GM21381 (cell line): ENCODE data around the gene EFCAB11.
"Not testable (repeated sequence)": the region's sequence is repeated elsewhere in the genome, so short reads cannot be mapped to it uniquely, and the experiment has no call there.

ENCODE experiments used
- ATAC-seq: cut with Tn5 transposase; IDR thresholded peaks from one replicate; pipeline ENCODE4 v1.9.1; 2021; ENCODE audit warnings: mild to moderate bottlenecking, moderate library complexity; ENCODE audit not compliant: unreplicated experiment

Gene EFCAB11

DNA sequence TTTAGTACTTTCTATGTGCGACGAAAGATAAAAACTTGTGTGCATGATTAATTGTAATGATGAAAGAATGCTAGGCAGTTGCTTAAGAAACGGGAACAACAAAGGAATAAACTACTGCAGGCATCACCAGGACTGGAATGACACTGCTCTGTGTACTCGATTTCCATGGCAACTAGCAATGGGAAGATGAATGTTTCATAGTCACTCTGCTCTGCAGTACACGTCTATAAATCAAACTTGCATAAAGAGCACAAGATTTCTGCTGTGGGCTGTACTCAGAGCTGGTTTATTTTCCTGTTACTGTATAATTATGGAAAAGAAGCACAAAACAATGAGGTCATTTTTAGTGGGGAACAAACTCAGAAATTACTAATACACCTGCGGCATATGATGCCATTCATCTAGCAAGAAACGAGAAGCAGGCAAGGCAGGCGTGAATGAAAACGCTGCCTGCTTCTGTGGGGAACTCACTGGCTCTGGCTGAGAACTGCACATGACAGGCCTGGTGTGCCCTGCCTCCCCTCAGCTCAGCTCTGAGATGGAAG is 41.8 kb downstream of the EFCAB11 start:
- no peak for ATAC-seq

DNA sequence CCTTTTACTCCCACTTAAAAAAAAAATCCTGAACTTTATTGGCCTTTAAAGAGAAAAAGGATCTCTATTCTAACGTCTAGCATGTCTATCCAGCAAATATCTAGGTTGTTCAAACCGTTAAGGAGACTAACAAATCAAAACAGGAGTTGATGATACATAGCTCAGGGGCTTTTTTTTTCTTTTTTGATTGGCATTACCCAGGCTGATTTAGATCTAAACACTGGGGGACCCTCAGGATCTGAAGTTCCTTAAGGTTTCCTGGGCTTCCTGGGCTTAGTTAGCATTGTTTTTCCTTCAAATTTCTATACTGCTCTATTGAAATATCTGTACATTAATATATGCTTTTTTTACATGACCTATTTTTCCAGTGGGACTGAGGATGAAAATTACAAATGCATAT is 42.3 kb downstream of the EFCAB11 start:
- ATAC-seq = no peak

DNA sequence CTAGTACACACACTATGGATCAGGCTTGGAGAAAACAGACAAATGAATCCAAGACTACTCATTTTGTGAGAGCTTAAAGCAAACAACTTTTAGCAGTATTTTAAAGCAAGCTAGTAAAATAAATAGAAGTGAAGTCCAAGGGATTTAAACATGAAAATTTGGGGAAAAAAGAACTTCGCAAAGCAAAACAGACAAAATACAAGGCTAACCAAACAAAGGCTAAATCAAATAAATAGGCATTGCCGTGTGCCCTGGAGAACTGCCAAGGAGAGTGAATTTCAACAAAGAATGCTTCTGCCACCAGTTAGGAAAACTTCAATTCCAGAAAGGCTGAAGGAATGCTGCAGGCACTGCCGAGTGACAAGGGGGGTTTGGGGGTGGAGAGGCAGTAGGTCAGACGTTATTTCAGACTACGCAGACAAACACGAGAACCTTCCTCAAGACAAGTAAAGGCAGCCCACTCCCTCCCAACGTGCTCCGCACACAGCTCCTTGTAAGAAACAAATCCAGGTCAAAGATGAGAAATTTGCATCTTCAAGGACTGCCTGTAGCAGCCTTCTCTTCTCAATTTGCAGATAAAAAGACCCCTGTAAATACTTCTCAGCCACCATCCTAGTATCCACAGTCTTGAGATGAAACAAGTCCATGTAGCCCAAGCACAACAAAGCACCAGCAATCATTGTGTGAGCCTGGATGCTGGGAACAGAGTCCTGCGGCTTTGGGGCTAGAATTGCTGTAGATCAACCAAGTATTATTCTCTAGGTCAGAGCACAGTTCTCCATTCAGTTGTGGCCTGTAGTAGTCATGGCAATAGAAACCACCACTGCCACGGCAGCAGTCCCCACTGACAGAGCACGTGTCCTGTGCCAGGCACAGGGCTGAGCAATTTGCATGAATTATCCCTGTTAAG is 43.3 kb downstream of the EFCAB11 start:
- ATAC-seq = no peak

DNA sequence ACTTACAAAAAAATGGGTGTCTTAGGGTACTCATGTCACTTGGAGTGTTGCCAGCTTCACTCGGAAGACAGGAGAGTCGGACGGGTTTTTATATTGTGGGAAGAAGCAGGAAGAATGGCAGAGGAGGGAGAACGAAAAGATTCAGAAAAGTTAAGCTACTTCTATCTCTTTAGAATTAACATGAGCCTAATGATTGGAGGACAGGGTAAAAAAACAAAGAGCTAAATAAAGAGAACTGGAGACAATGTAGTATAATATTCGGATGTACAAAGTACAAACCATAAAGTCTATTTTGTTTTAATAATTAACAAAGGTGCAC is 43.9 kb downstream of the EFCAB11 start:
- ATAC-seq = no peak

DNA sequence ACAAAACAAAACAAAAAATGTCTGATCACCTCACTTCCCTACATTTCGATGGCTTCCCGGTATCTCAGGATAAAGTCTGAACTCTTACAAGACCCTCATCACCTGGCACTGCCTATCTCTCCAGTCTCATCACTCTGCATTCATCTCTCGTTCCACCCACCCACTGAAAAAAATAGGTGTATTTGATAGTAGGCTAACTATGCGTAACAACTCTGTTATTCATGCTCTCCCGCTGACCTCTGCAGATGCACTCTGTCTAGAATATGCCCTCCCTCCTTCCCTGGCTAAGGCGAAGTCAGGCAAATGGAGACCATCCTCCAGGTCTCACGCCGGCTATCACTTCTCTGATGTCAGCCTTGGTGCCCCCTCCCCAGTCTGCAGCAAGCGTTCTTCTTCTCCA is 44.9 kb downstream of the EFCAB11 start:
- ATAC-seq = no peak

DNA sequence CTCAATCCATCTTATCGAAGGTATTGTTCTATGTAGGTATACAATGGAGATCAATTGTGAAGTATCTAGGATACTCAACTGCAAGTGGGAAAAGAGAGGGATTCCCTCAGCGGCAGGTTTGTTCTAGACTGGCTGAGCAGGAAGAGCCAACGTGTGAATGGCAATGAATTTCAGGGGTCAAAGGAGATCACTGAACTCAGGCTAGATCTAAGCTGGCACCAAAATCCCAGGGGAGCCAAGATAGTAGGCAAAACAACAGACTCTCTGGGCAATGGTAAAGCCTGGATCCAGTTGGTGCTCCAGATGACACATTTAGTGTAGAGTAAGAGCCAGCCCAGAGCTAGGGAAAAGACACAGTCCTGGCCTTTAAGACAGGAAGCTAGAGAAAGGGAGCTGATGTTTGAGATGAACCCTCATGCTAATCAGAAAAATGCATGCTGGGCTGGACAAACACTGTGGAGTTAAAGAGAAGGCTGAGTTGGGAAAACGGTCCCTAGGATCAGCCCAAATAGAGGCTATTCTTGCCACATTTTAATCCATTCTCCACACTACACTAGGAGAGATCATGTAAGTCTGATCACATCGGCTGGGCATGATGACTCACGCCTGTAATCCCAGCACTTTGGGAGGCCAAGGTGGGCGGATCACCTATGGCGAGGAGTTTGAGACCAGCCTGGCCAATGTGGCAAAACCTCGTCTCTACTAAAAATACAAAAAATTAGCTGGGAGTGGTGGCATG is 45.6 kb downstream of the EFCAB11 start:
- ATAC-seq = no peak

DNA sequence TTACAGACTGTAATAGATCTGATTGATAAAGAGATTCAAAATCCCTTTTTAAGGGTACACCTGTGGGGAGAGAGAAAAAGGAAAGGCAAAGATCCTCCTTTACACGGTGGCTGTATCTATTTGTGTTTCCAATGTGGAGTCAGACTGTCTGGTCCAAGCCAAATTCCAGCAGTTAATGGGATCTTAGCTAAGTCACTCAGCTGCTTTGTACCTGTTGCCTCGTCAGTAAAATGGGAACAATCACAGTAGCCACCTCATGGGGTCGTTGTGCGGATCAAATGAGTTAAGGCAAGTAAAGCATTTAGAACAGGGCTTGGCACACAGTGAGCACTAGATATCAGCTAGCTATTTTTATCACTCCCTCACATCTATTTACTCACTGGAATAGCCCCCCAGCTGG is 46.9 kb downstream of the EFCAB11 start:
- no peak for ATAC-seq

DNA sequence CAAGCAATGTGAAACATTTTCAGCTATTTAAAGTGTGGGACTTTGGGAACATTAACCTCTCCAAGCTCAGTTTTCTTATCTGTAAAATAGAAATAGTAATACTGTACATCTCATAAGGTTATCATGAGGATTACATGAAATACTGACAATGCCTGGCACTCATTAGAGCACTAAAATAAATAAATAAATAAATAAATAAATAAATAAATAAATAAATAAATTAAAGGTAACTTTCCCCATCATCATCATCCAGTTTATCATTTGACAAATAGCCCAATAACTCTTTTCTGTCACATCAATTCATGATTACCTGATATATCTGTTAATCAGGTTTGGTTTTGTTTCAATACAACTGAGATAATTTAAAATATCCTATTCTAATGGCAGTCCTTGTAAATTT is 48.5 kb downstream of the EFCAB11 start:
- ATAC-seq = no peak

DNA sequence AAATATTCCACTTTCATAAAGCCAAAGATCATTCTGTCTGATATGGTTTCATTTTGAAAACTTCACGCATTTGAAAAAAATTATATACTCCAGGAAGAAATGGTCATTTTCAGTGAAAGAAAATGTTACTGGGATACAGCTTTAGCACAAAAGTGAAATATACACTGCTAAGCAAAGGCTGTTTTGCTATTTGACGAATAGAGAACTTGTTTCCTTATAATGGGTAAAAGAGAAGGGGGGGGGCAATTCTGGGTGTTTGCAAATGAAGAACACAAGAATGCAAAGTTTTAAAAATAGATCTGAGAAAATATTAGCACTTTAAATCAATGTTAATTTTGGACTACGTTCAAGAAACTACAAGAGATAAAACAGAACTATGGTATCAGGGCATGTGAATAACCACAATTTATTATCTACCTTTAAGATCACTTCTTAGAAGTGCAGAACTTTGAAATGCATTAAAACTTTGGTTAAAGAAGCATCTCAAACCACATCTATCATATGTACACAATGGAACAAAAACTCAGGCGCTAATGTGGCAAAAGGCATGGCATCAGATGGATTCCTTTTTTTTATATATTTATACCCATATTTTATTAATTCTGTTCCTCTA is 51.1 kb downstream of the EFCAB11 start:
- ATAC-seq = no peak

DNA sequence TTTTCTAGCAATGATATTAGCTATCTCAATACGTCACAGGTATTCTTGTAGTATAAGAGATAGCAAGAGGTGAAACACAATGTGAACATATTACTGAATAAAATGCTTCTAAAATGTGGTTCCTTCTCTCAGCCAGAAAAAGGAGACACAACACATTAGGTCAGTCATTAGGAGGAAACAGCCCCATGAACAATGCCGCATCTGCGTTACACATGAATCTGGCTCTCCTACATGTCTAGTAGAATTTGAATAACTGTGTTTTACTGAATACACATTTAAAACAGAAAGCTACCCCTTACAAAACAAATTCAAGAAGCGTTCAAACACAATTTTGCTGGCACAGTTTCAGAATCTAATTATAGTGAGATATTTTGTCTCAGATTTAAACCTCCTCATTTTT is 51.6 kb downstream of the EFCAB11 start:
- ATAC-seq = no peak

DNA sequence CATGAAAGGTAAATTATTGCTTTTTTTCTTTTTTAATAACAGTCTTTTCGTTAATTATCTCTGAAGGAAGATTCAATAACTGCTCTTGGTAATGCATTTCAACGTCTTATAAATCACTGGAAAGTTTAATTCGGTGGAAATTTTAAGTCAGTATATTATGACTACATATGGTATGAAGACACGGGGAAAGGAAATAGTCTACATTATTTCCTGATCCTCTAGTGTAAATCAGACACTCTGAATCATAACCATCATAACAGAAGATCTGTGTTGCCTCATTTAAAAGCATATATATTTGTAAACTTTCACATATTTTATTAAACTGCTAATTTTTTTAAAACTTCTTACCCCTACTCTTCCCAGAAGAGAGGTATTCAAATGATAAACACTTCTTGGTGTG is 53.7 kb downstream of the EFCAB11 start:
- ATAC-seq = no peak

DNA sequence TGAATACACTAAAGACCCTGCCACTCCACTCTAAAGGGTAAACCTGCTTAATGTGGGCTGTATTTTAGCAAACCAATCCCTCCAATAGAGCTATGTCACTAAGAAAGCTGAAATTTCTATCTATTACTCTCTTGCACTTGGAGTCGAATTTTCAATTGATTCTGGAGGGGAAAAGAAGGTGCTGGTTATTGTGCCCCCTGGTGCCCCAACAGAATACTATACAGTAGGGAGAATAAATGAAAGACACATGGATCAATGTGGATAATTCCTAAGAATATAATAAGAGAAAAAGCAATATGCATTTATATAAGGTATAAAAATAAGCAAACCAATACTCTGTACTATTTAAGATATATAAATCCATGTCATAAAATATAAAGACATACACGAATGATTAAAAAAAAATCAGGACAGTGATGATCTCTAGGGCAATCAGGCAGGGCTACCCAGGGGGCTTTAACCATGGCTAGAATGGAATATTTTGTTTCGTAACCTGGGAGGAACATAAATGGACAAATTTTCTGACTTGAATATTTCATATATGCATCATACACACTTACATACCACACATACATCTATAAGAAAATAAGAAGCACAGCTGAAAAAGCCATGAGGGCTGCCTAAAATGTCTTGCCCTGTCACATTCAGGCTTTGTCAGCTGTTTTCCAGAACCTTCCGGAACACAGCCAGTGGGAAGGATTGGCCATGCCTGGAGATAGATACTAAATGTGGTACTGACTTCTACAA is 54.4 kb downstream of the EFCAB11 start:
- ATAC-seq = no peak

DNA sequence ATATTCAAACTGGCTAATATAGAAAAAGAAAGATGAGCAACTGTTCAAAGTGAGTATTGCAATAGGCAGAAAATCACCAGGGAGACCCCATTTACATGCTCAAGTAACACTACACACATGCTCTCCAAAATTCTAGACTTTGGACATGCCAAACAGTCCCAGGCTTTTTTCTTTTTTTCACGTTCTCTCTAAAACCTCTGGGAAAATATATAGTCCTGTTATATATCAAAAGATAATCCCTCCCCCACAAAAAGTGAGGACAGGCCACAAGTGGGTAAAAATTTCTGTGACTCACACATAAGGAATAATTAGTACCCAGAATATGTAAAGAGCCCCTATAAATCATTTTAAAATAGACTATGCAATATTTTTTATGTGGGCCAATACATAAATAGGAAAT is 55.2 kb downstream of the EFCAB11 start:
- ATAC-seq = no peak

DNA sequence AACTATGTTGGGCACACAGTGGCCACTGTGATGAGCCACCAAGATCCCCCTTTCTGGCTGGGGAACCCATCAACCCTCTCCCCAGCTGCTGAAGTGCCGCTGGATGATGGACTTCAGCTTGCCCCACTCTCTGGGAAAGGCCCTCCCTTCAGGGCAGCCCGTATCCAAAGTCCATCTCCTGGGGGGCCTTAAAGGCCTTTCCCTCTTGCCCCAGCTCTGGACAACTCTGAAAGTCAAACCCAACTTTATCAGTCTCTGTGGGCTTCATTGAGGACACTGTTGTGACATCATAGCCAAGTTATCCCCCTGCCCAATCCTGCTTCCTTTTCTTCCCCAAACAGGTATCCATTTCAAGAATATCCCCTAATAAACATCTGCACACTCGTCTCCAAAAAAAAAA is 61.1 kb downstream of the EFCAB11 start:
- ATAC-seq = not testable (repeated sequence)

DNA sequence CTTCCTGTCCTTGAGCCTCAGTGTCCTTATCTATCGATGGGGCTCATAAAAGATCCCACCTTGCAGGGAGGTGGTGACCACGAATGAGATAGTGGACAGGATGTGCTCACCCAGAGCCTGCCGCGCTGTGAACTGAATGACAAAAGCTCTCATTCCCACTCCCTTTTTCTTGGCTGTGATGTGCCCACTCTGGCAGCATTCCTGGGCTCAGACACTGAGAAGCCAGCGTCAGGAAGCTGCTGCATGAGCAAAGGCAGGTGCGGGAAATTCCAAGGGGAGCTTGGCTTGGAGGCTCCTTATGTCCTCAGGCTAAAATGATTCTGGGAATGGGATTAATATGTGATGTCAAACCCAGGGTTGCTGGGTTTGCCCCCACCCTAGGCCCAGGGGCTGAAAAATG is 61.6 kb downstream of the EFCAB11 start:
- ATAC-seq = no peak

DNA sequence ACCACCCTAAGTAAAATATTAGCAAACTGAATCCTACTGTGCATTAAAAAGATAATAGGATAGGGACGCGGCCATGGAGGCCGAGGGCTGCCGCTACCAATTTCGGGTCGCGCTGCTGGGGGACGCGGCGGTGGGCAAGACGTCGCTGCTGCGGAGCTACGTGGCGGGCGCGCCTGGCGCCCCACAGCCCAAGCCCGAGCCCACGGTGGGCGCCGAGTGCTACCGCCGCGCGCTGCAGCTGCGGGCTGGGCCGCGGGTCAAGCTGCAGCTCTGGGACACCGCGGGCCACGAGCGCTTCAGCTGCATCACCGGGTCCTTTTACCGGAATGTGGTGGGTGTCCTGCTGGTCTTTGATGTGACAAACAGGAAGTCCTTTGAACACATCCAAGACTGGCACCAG is 62.8 kb downstream of the EFCAB11 start:
- ATAC-seq = not testable (repeated sequence)

DNA sequence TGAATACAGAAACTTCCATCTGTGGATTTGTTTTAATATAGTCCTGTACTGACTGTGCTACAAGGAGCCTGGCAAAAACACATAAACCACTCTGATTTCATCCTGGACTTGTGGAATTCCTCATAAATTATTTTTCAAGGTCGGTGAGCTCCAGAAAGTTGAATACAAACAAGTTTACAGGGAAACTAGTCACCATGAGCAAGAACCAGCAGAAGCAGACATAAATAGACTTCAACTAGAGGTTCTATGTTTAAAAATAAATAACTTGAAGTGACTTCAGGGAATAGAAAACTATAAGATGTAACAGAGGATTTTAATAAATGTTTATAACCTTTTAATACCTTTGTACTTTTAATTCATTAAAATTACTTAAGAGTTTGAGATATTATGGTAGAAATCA is 63.5 kb downstream of the EFCAB11 start:
- ATAC-seq = no peak

DNA sequence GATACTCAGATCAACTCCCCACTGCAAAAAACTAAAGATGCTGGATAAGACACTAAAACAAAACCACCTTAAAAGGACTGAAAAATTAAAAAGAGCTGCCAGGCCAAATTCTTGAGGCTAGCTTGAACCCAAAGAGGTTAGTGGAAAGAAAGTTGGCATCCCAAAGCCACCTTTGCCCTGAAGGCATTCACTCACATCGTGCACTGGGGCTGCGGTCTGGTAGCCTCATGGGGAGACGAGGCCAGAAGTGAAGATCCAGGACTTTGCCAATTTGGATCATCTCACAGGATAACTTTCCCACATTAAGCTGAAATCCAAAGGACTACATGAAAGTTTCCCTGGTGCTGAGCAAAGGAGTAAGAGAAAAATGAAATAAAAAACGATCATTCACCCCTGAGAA is 63.9 kb downstream of the EFCAB11 start:
- no peak for ATAC-seq

DNA sequence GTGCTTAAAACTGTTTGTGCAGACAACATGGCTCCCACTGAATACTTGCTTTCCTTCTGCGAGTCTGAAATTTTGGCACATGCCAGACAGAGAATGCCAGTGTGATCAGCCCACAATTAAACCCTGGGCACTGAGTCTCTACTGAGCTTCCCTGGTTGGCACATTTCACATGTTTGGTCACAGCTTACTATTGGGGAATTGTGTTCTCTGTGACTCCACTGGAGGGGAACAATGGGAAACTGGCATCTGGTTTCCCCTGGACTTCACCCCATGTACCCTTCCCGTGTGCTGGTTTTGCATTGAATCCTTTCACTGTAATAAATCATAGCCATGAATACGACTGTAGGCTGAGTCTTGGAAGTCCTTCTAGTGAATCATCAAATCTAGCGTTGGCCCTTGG is 64.9 kb downstream of the EFCAB11 start:
- no peak for ATAC-seq

DNA sequence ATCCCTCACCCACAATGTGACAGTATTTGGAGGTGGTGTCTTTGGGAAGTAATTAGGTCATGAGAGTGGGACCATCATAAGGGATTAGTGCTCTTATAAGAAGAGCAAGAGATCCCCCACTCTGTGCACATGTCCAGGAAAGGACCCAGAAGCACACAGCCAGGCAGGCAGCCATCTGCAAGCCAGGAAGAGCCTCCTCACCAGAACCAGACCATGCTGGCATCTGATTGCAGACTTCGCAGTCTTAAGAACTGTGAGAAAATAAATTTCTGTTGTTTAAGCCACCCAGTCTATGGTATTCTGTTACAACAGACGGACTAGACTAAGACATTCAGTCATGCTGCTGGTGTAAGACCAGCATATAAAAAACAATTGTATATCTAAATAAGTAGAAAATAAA is 69.8 kb downstream of the EFCAB11 start:
- no peak for ATAC-seq

DNA sequence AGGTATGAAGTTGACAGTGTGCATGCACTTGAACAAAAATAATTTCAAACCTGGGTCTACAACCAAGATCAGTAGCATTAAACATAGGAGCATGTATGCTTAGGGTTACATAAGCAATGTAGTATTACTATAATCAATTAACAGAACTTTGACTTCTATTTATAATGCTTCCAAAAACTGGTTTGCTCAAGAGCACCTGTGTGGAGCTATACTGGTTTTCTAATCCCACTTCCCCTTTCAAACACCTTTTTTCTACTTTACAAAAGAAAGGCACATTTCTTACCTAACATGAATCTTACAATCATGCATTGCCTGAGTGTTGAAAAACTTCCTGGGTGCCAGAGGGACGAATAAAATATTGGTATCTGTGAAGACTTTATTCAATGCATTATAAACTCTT is 72.7 kb downstream of the EFCAB11 start:
- no peak for ATAC-seq
